ENCODE results near the gene ATP8B3.

Gene ATP8B3

DNA sequence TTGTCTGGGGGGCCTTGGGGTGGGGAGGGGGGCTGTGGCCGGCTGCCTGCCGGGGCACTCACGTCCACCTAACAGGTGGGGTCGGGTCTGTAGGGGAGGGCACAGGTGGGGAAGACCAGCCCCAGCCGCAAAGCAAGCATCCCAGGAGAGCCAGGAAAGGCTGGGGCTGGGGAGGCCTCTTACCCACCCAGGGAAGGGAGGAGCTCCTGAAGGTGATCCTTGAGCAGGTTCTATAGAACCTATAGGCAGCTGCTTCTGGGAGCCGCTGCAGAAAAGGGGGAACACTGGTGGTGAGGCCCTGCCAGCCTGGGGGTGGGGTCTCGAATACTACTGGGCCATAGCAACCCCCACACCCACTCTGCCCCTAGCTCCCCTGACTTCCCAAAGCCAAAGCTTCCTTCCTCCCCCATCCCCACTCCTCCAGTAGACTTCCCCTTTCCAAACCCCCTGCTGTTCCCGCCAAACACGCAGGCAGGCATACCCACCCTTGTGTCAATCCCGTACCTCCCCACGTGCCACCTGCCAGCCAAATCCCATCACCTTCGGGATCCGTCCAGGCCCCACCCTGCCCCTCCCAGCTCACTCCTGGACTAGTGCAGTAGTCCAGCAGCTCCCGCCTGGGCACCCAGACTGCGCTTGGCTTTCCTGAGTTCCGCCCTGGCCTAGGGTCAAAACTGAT, 45.7 kb upstream of the ATP8B3 start:
- no peak for DNase-seq (ENCODE audit: low read depth)
- TF ChIP-seq CTCF (IDR thresholded peaks at IDR 0.05; ENCODE audit: control insufficient read depth, insufficient read depth, low read depth, low read length, missing control alignments), result no peak
- peak overlapping the region; percentile 18 for H3K4me3 ChIP-seq (ENCODE audit: control insufficient read depth, low read depth, low read length)

DNA sequence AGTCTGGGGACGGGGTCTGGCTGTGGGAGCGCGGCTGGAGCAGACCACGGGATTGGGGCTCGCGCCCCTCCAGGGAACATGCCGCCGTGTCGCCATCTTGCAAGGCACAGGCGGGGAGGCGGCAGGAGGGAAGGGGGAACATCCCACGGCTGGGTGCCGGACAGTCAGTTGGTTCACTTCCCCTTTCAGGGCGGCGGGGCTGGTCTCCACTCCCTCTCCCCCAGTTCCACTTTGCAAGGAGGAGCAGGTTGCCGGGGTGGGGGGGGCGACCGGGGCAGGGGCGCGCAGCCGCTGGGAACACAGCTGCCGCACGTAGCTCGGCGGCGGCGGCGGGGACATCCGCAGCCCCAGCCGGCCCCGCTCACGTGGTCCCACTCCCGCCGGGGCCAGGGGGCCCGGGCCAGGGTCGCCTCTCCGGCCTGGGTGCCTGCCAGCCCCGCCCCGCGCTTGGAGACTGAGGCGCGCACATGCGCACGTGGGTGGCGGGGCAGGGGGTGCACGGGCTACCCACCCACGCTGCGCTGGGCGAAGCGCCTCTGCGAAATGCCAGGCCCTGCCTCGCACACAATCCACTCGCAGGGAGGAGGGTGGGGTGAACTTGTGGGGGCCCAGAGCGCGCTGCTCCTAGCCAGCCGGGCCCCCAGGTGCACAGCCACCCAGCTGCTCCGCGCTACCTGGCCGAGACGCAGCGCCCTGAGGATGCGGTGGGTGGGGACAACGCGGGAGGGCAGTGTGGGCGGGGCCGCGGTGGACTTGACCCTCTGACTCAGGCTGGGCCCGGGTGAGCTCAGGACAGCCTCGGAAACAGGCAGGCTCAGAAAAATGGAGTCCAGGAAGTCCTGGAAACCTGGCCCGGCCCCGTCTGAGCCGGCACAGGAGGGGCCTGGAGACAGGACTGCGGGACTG, 44.9 kb upstream of the ATP8B3 start:
- H3K4me3 ChIP-seq (ENCODE audit: control insufficient read depth, low read depth, low read length), result peak overlapping the region; percentile 20
- TF ChIP-seq CTCF (IDR thresholded peaks at IDR 0.05; ENCODE audit: control insufficient read depth, insufficient read depth, low read depth, low read length, missing control alignments), result no peak
- DNase-seq (ENCODE audit: low read depth), result no peak

DNA sequence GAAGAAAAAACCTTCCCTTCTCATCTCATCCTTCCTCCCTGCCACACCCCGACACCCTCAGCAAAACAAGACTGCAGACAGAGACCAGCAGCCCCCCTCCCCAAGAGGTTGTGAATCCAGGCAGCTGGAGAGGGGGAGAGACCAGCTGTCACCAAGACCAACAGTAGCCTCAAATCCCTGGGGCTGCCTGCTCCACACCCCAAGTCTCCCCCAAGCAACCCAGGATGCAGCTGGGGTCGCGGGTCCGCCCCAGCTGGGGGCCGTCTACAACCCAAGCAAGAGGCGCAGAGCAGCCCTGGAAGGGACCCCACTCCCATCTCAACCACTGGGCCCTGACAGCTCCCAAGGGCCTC, 44.2 kb upstream of the ATP8B3 start:
- no peak for TF ChIP-seq CTCF (IDR thresholded peaks at IDR 0.05; ENCODE audit: control insufficient read depth, insufficient read depth, low read depth, low read length, missing control alignments)
- H3K4me3 ChIP-seq (ENCODE audit: control insufficient read depth, low read depth, low read length), result no peak overlapping the region
- no peak for DNase-seq (ENCODE audit: low read depth)

GRCh38 chr19:1855828-1856255, 43.8 kb upstream of the ATP8B3 start:
- no peak for DNase-seq (ENCODE audit: low read depth)
- TF ChIP-seq CTCF (IDR thresholded peaks at IDR 0.05; ENCODE audit: control insufficient read depth, insufficient read depth, low read depth, low read length, missing control alignments), result no peak
- H3K4me3 ChIP-seq (ENCODE audit: control insufficient read depth, low read depth, low read length), result no peak overlapping the region

DNA sequence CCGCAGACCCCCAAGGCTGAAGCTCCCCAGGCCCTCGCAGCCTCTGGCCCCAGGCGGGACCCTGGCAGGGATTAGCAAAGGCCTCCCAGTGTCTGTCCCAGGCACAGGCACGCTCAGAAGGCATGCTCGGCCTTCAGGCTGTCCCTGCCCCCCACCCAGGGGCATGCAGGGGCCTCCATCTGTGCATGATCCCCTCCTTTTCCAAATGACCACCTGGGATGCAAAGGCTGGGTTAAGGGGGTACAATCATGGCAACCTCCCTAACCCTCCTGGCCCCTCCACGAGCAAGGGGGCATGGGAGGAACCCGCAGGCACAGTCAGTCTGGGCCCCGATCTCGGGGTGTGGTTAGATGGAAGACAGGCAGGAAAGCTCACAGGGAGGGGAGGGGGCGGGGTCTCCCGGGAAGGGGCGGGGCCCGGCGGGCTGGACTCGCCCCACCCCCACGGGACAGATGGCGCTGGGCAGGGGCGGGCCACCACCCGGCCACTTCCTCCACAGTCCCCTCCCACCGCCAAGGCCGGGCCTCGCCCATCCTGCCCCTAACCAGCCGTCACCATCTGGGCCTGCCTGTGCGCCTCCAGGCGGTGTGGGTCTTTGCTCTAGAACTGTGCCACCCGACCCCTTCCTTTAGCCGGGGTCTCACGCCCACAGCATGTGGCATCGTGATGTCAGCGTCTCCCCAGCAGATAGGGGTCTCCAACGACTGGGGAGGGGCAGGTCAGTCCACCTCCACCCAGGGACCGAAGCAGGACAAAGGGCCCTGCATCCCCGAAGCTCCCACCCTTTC, 43.2 kb upstream of the ATP8B3 start:
- H3K4me3 ChIP-seq (ENCODE audit: control insufficient read depth, low read depth, low read length), result no peak overlapping the region
- no peak for DNase-seq (ENCODE audit: low read depth)
- no peak for TF ChIP-seq CTCF (IDR thresholded peaks at IDR 0.05; ENCODE audit: control insufficient read depth, insufficient read depth, low read depth, low read length, missing control alignments)

DNA sequence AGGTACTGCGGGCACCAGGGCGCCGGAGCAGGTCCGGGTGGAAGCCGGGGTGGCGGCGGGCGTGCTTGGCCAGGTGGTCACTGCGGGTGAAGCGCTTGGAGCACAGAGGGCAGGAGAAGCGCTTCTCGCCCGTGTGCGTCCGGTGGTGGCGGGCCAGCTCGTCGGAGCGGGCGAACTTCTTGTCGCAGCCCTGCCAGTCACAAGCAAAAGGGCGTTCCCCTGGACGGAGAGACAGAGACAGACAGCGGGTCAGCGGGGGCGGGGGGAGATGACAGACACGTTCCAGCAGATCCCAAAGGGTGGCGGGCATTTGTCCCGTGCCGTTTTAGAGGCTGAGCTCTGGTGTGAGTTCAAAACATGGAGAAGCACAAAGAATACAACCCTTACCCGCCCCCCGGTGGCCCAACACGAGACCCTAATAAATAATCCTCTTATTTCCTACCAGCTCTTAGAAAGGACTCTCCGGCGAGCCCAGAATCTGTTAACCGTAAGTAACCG, 42.5 kb upstream of the ATP8B3 start:
- no peak for DNase-seq (ENCODE audit: low read depth)
- H3K4me3 ChIP-seq (ENCODE audit: control insufficient read depth, low read depth, low read length), result no peak overlapping the region

More for the DNA sequence above, 42.5 kb upstream of the ATP8B3 start:
- TF ChIP-seq CTCF (IDR thresholded peaks at IDR 0.05; ENCODE audit: control insufficient read depth, insufficient read depth, low read depth, low read length, missing control alignments), result no peak
